NCI-H774 (cell line): ENCODE data around the gene CFAP157.

Experiments
- DNase-seq: peaks from one replicate; lab custom pipeline; 2025; lab: John Stamatoyannopoulos, UW

The CFAP157 gene

DNA sequence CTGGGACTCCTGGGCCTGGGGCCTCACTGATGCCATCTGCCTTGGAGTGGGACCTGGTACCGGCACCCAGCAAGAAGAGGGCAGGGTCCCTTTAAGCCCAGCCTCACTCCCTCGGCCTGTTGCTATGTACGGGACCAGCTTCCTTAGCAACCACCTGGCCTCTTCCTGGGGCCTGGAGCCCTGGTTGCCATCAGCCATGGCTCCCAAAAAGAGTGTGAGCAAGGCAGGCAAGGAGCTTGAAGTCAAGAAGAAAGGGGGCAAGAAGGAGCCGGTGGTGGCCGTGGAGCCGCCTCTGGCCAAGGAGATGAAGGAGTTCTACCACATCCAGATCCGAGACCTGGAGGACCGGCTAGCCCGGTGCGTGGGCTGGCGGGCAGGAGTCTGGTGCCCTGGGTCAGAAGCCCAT, at the start of gene CFAP157:
TSS of gene CFAP157 (plus strand) at position 153 of the 406 bp plus-strand sequence. CDS start at position 197, 44 bp downstream.
- DNase-seq: peak; percentile 67

DNA sequence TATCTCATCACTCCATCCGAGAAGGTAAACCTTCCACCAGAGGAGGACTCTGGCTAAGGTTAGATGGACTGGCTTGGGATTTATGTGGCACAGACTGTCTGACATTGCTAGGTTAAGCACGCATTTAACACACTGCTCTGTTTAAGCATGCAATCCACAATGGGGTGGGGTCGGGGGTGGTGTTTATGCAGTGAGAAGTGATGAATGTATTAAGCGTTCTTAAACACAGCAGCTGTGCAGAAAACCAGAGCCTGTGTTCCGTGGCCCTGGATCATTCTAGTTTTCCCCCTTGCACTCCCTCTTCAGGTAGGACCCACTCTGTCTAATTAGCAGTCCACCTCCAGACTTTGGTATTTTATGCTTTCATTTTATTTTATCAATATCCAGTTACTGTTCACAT, 48.4 kb upstream of the CFAP157 start:
- no peak for DNase-seq

DNA sequence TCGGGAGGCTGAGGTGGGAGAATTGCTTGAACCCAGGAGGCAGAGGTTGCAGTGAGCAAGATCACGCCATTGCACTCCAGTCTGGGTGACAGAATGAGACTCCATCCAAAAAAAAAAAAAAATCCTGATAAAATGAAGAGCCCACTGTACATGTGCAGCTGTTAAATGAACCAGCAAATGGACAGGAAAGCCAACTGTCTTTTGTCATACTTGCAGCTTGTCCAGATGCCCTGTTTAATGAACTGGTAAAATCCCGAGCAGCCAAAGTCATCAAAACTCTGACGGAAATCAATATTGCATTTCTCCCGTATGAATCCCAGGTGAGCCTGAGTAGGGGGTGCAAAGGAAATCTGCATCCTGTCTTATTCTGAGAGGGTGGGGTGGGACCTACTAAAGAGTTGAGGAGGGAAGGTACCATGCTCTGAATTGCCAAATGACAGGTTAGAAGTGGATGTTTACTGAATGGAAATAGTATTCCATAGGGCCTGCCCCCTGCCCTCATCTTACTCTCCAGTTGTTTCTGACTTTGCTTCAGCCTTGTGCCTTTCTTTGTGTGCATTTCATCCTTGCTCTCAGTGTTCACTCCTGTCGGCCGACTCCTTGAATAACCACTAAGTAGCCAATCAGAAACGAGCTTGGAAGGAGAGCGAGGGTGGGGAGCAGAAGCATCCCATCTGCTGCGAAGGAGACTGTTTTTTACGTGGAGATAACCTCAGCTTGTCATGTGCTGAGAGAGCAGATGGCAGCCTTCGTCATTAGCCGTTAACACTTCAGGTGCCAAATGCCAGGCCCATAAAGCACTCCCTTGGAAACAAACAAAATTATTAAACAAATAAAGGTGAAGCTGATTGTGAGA, 45.7 kb upstream of the CFAP157 start:
- DNase-seq: peak; percentile 41

DNA sequence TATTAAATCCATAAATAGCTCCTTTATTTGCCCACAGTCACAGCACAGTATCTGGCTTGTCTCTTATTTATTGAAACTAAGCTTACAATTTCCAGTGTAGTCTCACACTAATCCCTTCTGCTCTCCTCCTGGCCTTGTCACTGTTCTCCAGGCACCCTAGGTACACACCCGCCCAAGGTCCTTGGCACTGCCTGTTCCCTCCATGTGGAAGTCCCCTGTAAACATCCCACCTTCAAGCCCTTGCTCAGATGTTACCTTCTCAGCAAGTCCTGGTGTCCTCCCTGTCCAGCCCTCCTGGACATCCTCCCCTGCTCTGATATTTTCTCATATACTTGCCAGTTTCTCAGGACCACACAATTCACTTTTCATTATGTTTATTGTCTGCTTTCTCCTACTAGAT, 44.2 kb upstream of the CFAP157 start:
- DNase-seq: no peak

DNA sequence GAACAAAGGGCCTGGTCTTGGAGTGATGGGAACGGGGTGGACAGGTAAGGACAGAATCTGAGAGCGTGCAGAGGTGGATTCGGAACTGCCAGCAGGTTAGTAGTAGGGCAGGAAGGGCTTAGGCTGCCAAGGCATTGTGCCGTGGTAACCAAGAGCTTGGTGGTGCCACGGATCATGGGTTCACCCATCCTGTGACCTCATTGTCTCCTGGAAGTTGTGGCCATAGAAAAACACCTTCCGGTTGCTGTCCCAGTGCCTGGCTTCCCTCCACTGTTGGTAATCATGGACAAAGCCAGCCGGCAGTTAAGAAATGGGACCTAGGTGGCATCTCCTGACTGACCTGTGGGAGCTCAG, 42.5 kb upstream of the CFAP157 start:
- DNase-seq: no peak

DNA sequence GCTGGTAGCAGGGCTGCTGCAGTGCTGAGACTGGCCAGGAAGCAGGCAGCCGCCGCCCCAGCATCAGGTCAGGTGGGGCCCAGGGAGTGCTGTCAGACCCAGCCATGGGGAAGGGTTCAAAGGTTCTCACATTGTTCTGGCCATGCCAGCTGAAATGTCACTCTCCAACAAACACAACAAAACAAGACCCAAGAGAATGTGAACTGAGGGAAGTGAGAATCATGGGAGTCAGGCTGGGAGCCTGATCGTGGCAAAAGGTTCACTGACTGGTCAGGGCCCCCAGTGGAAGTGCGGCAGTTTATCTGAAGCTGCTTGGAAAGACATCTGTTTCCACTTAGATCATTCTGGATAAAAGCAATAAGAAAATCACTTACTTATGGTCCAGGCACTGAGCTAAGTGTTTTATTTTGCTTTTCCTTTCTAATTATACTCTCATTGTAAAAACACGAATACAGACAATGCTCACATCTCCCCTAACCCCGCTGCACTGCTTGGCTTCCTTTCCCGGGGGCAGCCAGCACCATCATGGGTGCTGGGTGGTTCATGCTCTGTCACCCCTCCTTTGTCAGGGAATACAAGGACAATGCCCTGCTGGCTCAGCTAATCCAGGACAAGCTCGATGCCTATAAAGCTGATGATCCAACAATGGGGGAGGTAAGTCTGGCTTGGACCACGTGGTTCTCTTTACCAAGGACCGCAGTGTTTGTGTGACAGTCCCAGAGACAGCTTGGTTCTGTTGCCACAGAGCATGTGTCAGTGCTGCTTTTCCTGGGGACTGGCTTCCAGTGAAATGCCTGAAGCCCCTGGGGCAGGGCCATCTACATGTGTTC, 41.9 kb upstream of the CFAP157 start:
- DNase-seq: no peak

DNA sequence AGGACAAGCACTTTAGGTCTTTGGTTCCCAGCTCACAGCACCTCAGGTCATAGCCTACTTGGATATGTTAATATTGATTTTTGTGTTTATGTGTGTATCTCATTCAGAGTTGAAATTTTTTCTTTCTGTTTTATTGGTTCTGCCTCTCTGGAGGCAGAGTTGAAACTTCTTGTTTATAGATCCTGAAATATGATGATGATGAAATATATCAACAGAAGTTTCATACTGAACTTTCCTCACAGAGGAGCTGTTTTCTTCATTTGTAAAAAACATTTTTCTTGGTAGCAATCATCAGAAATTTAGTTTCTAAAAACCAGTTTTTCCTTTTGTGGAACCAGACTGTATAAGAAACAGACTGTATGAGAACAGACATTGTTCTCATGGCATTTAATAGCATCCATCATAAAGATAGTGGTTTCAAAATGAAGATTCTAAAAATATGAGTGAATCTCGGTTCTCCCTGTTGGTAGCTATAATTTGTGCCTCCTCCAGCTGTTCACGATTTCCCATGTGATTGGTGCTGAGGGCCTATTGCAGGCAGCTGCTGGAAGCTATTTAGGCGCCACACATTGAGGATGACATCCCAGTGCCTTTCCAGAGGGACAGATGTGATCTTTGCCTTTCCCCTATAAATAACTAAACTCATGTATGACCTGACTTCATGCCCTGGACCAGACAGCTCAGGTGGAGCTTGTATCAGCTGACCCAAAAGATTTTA, 39.5 kb upstream of the CFAP157 start:
- no peak for DNase-seq

DNA sequence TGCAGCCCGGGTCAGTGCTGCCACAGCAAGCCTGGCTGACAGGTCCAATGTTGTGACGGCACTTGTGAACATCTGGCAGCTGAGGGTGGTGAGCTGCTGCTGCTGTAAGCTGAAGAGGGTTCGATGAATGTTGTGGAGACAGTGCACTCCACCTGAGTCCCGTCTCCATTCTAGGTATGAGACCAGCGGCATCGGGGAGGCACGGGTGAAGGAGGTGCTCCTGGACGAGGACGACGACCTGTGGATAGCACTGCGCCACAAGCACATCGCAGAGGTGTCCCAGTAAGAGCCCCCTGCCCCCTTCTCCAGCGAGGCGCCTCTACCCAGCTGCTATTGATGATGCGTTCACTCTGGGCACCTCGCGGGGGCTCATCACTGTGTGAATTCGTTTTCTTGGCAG, 38.9 kb upstream of the CFAP157 start:
- DNase-seq: no peak

DNA sequence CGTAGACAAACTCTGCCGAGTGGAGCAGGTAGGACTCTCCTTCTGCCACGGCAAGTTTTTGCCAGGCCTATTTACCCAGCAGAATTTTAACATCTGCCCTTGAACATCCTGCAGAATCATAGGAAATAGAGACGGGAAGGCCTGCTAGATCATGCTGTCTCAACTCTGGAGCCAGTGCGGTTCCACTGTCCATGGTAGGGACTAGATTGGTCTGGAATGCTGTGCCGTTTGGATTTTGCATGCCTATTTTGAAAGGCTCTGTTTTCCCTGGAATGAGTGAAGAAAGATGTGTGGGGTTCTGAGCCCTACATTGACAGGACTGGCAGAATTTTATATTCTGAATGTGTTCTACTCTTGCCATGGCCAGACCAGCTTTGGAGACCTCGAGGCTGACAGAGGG, 33.6 kb upstream of the CFAP157 start:
- no peak for DNase-seq

DNA sequence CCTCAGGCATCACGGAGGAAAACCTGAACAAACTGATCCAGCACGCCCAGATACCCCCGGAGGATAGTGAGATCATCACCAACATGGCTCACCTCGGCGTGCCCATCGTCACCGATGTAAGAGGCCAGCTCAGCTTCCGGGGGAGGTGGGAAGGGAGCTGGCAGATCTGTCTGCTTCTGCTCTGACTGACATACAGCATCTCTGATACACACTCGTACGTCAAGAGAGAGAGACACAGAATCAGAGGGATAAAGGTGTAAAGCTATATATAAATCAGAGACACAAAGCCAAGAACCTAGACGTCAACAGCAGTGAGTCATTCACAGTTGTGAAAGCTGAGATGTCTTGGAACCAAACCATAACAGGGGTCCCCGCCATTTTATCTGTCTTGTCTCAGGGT, 30.1 kb upstream of the CFAP157 start:
- DNase-seq: no peak

DNA sequence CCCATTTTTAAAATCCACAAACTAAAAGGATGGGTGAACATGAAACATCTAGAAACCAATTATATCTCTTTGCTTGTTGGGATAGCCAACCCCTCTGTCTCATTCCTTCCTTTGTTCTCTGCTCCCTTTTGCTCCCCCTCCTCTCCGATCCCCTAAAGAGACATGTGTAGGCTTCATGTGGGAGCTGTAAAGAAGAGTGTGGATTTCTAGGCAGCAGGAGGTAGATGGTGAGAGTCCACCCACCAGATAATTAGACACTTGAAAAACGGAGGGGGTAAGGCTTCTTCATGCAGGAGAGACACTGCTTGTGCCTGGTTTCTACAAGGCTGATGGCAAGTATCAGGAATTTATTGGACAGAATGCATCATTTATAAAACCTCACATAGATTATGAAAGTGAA, 27.3 kb upstream of the CFAP157 start:
- DNase-seq: no peak

DNA sequence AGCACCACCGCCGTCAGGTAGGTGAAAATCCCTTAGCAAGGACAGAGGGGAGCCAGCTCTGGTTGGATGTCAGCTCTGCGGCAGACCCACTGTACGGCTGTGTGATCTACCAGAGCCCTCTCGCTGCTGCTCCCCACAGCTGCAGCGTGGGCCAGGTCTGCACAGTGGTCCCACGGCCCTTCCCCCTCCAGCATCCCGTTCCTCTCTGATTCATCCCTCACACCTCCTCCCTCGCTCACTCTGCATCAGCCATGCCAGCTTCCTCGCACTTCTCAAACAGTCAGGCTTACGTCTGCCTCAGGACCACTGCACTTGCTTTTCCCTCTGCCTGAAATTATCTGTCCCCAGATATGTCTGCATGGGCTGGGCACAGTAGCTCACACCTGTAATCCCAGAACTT, 26.6 kb upstream of the CFAP157 start:
- DNase-seq: no peak

DNA sequence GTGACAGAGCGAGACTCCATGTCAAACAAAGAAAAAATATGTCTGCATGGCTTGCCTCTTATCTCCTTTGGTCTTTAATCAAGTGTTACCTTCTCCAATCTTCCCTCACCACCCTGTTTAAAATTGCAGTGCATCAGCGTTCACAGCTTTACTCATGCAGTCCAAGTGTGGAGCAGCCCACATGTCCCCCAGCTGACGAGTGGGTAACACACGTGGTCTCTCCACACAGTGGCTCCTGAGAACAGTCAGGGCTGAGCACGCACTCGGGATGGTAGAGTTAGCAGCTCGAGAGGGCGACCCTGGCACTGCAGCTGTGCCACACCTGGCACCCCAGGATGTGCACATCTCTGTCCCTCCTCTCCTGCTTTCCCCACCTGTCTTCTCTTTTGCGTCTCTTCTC, 25.9 kb upstream of the CFAP157 start:
- no peak for DNase-seq

DNA sequence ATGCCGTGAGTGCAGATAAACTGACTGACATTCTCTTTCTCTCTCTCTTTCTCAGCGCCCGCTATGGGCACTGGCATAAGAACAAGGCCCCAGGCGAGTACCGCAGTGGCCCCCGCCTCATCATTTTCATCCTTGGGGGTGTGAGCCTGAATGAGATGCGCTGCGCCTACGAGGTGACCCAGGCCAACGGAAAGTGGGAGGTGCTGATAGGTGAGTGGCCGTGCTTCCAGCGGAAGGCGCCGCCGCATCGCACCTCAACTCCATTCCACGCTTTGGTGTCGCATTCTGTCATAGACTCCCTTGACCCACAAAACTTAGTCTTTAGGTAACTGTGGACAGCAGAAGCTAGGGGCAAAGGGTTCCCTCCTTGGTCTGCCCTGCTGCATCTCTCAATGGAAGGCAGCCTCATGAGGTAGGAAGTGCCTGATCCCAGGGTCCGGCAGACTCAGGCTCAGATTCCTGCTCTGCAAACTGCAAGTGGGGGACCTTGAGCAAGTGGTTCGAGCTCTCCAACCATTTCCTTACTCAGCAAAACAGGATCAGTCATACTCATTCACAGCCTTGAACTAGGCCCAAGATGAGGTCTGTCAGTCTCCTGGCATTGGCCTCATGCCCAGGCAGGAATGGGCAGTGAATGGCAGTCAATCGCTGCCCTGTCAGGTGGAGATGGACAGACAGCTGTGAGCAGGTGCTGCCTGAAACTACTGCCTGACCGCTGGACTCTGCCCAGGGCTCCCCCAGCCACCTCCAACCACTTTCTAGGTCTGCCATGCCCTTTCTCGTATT, 24.2 kb upstream of the CFAP157 start:
- no peak for DNase-seq

DNA sequence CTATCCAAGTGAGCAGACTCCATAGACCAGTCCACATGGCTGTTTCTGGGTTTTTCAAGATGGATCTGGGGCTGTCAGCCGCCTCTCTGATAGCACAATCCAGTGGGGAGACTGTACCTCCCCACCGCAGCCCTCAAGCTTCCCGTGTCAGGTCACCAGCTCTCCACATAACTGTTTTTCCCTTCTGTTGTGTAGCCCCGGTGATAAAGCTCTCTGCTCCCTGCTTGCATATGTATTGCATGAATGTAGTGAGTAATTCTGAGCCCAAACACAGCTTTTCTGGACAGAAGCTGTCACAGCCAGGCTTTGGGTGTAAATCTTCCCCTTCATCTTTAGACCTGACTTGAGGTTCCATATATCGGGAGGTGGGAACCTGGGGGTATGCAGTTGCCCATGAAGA, 23.1 kb upstream of the CFAP157 start:
- no peak for DNase-seq

DNA sequence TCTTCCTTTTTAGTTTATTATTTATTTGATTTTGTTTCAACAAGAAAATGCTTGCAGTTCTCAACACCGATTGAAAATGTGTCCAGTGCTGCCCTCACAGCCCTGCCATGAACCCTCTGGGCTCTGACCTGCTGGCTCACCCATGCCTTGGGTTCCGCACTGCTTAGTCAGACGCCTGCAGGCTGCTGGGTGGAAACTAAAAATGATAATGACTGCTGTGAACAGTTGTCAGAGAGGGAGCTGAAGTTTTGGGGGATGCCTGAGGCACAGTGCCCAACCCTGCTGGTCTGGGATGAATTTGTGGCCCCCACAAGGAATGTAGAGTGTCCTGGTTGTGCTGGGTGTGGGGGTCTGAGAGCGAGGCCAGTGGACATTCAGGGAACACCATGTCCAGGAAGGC, 22.2 kb upstream of the CFAP157 start:
- DNase-seq: no peak

DNA sequence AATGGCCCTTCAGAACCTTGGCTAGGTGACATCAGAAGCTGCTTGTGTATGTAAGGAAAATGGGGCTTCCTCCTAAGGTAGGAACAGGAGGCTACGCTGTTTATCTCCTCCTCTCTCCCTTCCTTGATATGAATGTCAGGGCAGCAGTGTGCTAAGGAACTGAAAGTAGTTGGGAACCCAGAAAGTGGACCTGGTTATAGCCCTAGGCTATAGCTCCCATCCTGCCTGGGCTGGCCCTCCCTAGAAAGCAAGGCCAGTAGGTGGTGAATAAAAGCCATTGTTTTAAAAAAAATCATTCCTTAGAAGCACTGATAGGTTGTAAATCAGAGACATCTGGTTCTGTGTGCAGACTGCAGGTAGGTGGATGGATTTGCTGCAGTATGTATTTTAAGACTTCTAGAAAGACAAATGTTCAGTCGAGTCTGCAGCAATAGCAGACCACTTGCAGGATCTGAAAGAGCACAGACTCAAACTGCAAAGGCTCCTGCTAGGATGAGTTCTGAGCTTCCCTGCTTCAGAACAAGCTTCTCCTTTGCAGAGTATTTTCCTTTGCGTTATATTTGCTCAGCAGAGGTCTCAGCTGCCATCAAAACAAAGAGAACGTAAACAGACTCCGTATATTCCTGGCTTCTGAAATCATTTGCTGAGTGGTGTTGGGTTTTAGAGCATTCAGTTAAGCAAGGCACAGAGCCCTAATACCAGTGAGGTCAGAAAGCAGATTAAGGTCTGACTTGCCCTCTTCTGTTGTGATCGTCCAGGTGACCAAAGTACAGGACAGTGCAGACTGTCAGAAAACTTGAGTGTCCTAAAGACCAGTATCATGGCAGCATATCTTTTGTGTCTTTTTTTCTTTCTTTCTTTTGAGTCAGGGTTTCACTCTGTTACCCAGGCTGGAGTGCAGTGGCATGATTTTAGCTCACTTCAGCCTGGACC, 20.1 kb upstream of the CFAP157 start:
- peak; percentile 7 for DNase-seq

DNA sequence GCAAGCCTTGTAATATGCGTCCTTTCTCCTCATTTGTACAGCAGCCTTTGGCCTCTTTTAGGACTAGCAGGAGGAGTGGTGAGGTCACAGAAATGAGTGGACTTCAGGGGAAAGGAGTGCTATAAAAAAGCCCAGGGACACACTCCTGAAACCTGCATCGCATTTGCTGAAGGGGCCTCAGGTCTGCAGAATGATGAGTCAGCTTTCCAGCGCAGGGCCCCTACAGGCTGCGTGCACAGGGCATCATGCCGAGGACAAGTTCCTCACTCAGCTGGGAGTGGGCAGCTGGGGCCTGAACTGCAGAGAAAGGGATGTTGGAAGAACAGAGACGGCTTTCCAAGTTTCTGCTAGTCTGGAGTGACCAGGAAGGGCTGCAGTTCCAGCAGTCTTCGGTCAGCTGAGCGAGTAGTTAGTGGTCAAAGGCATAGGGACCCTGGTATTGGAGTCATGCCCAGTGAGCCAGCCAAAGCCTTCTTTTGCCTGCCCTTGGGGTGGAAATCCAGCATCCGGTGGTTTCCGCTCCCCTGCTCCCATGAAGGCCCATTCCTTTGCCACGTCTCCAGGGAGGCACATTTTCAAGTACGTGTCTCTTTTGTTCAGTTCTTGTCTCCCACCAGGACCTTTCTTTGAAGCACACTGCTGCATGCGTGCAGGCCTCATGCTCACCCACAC, 17.3 kb upstream of the CFAP157 start:
- no peak for DNase-seq

DNA sequence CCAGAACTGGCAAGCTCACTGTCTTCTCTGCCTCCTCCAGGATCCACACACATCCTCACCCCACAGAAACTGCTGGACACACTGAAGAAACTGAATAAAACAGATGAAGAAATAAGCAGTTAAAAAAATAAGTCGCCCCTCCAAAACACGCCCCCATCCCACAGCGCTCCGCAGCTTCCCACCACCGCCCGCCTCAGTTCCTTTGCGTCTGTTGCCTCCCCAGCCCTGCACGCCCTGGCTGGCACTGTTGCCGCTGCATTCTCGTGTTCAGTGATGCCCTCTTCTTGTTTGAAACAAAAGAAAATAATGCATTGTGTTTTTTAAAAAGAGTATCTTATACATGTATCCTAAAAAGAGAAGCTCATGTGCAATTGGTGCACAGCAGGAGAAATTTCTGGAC, 16.1 kb upstream of the CFAP157 start:
- DNase-seq: no peak

DNA sequence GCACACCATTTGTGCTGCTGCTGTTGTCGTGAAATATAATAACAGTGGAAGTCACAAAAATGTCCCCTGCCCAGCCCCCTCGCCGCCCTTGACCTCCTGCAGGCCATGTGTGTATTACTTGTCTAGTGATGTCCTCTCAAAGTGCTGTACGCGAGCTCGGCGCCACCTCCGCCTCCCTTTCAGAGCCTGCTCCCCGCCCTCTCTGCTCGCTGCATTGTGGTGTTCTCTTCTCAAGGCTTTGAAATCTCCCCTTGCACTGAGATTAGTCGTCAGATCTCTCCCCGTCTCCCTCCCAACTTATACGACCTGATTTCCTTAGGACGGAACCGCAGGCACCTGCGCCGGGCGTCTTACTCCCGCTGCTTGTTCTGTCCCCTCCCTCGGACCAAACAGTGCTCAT, 14.7 kb upstream of the CFAP157 start:
- DNase-seq: no peak
